ENCODE measurements around the gene ERCC5.

- TF ChIP-seq POLR2A (IDR thresholded peaks at IDR 0.05; ENCODE audit: low read depth, low read length) (no peak), POLR2AphosphoS5 (IDR thresholded peaks at IDR 0.05; ENCODE audit: low read depth, low read length) (no peak)
Observed at GRCh38 chr13:102814025-102814607, 31.7 kb upstream of the ERCC5 start.
